Hepatocyte (in vitro differentiated cells): ENCODE data around the gene DMBX1. TPM values are rescaled to one million over a fixed set of nuclear protein-coding genes. Genes with fewer than 3 reads are reported as not detected.

Source experiments
- DNase-seq: peaks from one replicate; pipeline ENCODE4 v3.0.0-alpha.2; 2016; ENCODE audit warnings: low spot score
- H2AFZ ChIP-seq: fragments of 200-600 bp; sonication (generic); 2 replicates; pipeline ENCODE4 v1.6.0; 2016; ENCODE audit warnings: antibody characterized with exemption, mild to moderate bottlenecking
- H3K27ac ChIP-seq: fragments of 200-600 bp; sonication (generic); 2 replicates; pipeline ENCODE4 v1.5.1; 2016; ENCODE audit warnings: mild to moderate bottlenecking
- H3K27me3 ChIP-seq: fragments of 200-600 bp; sonication (generic); 2 replicates; pipeline ENCODE4 v1.6.1; 2016
- H3K36me3 ChIP-seq: fragments of 200-600 bp; sonication (generic); replicated peaks from 2 replicates; pipeline ENCODE4 v1.5.1; 2016; ENCODE audit warnings: low read depth; ENCODE audit not compliant: insufficient read depth
- H3K4me1 ChIP-seq: fragments of 200-600 bp; sonication (generic); 2 replicates; pipeline ENCODE4 v1.5.1; 2016; ENCODE audit warnings: mild to moderate bottlenecking, moderate library complexity; ENCODE audit not compliant: insufficient read depth
- H3K4me2 ChIP-seq: fragments of 200-600 bp; sonication (generic); 2 replicates; pipeline ENCODE4 v1.6.0; 2016
- H3K4me3 ChIP-seq: fragments of 200-600 bp; sonication (generic); 2 replicates; pipeline ENCODE4 v1.5.1; 2016; ENCODE audit warnings: mild to moderate bottlenecking
- H3K79me2 ChIP-seq: fragments of 200-600 bp; sonication (generic); 2 replicates; pipeline ENCODE4 v1.6.0; 2017; ENCODE audit warnings: mild to moderate bottlenecking
- H3K9me2 ChIP-seq: fragments of 200-600 bp; sonication (generic); replicated peaks from 2 replicates; pipeline ENCODE4 v1.6.0; 2017; ENCODE audit warnings: mild to moderate bottlenecking; ENCODE audit not compliant: insufficient read depth
- H3K9me3 ChIP-seq: fragments of 200-600 bp; sonication (generic); 2 replicates; pipeline ENCODE4 v1.5.1; 2016; ENCODE audit warnings: low read depth, mild to moderate bottlenecking
- H4K20me1 ChIP-seq: fragments of 200-600 bp; sonication (generic); 2 replicates; pipeline ENCODE4 v1.6.0; 2016; ENCODE audit warnings: mild to moderate bottlenecking; ENCODE audit not compliant: insufficient read depth, poor library complexity, severe bottlenecking
- EZH2 ChIP-seq: fragments of 200-600 bp; sonication (generic); IDR thresholded peaks from 2 replicates; pipeline ENCODE4 v1.6.1; 2016; ENCODE audit warnings: antibody characterized with exemption, mild to moderate bottlenecking, borderline replicate concordance
- EZH2phosphoT487 ChIP-seq: fragments of 200-600 bp; sonication (generic); IDR thresholded peaks from one replicate; pipeline ENCODE4 v1.6.1; 2018; ENCODE audit warnings: antibody characterized with exemption, mild to moderate bottlenecking, low read depth, moderate library complexity; ENCODE audit not compliant: unreplicated experiment, severe bottlenecking
- WGBS: methylation state at CpG from one replicate; pipeline ENCODE4 v1.1.6; 2016; ENCODE audit warnings: low lambda C conversion rate; ENCODE audit errors: missing lambda C conversion rate; 5-methylcytosine and 5-hydroxymethylcytosine counted together
- polyA plus RNA-seq: library from polyadenylated mRNA; unstranded; fragments of >200 nt; fragmentation: Nextera tagmentation; extraction: Ambion mirVana; gene quantifications from 2 replicates; pipeline ENCODE4 v1.2.1, GENCODE V29; 2016
- total RNA-seq: library from RNA; depleted of rRNA; stranded (reverse); fragments of >200 nt; gene quantifications from 2 replicates; pipeline ENCODE4 v1.2.3, GENCODE V29; 2014
- TF ChIP-seq, protein P1 (sequence below): fragments of 200-600 bp; sonication (generic); IDR thresholded peaks from 2 replicates; pipeline ENCODE4 v1.5.1; 2016; ENCODE audit warnings: antibody characterized with exemption, mild to moderate bottlenecking; ENCODE audit not compliant: poor library complexity

DMBX1 gene
- total and polyA plus RNA-seq, 2 experiments from 2014 or later = not detected

- Histone ChIP-seq H3K4me2 (no peak overlapping the region), H3K9me2 (no peaks in the 10 kb centered on the region), H2AFZ (no peak overlapping the region), H3K4me1 (no peaks in the 10 kb centered on the region), H3K27me3 (no peaks in the 10 kb centered on the region), H4K20me1 (no peaks in the 10 kb centered on the region), H3K27ac (no peak overlapping the region), H3K9me3 (no peaks in the 10 kb centered on the region), H3K36me3 (no peaks in the 10 kb centered on the region), H3K79me2 (no peaks in the 10 kb centered on the region), H3K4me3 (no peak overlapping the region)
- WGBS = 89% methylated on average over 23 of the region's 23 CpGs
- DNase-seq = no peak
- TF ChIP-seq EZH2phosphoT487 (no peak), EZH2 (no peak)
- TF ChIP-seq, protein P1, sequence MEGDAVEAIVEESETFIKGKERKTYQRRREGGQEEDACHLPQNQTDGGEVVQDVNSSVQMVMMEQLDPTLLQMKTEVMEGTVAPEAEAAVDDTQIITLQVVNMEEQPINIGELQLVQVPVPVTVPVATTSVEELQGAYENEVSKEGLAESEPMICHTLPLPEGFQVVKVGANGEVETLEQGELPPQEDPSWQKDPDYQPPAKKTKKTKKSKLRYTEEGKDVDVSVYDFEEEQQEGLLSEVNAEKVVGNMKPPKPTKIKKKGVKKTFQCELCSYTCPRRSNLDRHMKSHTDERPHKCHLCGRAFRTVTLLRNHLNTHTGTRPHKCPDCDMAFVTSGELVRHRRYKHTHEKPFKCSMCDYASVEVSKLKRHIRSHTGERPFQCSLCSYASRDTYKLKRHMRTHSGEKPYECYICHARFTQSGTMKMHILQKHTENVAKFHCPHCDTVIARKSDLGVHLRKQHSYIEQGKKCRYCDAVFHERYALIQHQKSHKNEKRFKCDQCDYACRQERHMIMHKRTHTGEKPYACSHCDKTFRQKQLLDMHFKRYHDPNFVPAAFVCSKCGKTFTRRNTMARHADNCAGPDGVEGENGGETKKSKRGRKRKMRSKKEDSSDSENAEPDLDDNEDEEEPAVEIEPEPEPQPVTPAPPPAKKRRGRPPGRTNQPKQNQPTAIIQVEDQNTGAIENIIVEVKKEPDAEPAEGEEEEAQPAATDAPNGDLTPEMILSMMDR = no peak
Observed at GRCh38 chr1:46512135-46512791, 22.6 kb downstream of the DMBX1 start.

GRCh38 chr1:46512792-46513190 is 23.2 kb downstream of the DMBX1 start:
- 50% methylated on average over 6 of the region's 6 CpGs for WGBS
- no peaks in the 10 kb centered on the region for H3K36me3 ChIP-seq
- no peaks in the 10 kb centered on the region for H3K4me1 ChIP-seq
- H4K20me1 ChIP-seq = no peaks in the 10 kb centered on the region
- TF ChIP-seq, protein P1 = no peak
- no peak for TF ChIP-seq EZH2
- TF ChIP-seq EZH2phosphoT487 = no peak
- no peaks in the 10 kb centered on the region for H3K9me2 ChIP-seq
- H3K27ac ChIP-seq = no peak overlapping the region
- no peaks in the 10 kb centered on the region for H3K9me3 ChIP-seq
- no peak overlapping the region for H2AFZ ChIP-seq
- no peak overlapping the region for H3K4me2 ChIP-seq
- H3K4me3 ChIP-seq = no peak overlapping the region
- DNase-seq = no peak
- H3K27me3 ChIP-seq = no peaks in the 10 kb centered on the region
- no peaks in the 10 kb centered on the region for H3K79me2 ChIP-seq

GRCh38 chr1:46513536-46513935 is 23.9 kb downstream of the DMBX1 start:
- Histone ChIP-seq H4K20me1 (no peaks in the 10 kb centered on the region), H3K4me1 (no peaks in the 10 kb centered on the region), H3K79me2 (no peaks in the 10 kb centered on the region), H3K27ac (no peak overlapping the region), H3K27me3 (no peaks in the 10 kb centered on the region), H2AFZ (no peak overlapping the region), H3K9me3 (no peaks in the 10 kb centered on the region), H3K4me2 (no peak overlapping the region), H3K4me3 (no peak overlapping the region), H3K36me3 (no peaks in the 10 kb centered on the region), H3K9me2 (no peaks in the 10 kb centered on the region)
- TF ChIP-seq EZH2 (no peak), EZH2phosphoT487 (no peak)
- TF ChIP-seq, protein P1 = no peak
- no peak for DNase-seq
- whole genome bisulfite sequencing = 81% methylated on average over 5 of the region's 5 CpGs

DNA sequence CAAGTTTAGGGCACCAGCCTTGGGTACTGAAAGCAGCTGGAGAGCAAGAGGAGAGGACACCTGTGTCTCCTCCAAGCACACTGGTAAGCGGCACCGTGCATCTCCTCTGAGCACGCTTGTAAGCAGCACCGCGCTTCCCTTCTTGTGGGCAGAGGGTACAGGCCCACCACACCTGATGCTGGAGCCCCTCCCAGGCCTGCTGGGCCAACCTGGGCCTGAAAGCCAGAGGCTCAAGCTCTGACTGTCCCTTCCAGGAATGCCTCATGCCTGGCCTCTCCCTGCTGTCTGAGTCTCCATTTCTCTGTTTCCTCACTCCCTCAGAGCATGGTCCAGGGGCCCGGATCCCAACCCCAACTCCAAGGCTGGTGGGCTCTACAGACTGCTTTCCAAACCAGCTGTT is 25.9 kb downstream of the DMBX1 start:
- Histone ChIP-seq H3K36me3 (no peaks in the 10 kb centered on the region), H3K4me3 (no peak overlapping the region), H4K20me1 (no peaks in the 10 kb centered on the region), H3K4me1 (peaks cover 7% of the 10 kb centered on the region), H3K4me2 (no peak overlapping the region), H3K9me3 (no peaks in the 10 kb centered on the region), H3K79me2 (no peaks in the 10 kb centered on the region), H3K9me2 (no peaks in the 10 kb centered on the region), H3K27ac (no peak overlapping the region), H2AFZ (no peak overlapping the region), H3K27me3 (no peaks in the 10 kb centered on the region)
- 95% methylated on average over 6 of the region's 6 CpGs for WGBS
- TF ChIP-seq, protein P1 = no peak
- no peak for TF ChIP-seq EZH2phosphoT487
- TF ChIP-seq EZH2 = no peak
- no peak for DNase-seq
